HG03280 (cell line): ENCODE results near the gene CDC6.

Source experiments
- ATAC-seq: cut with Tn5 transposase; IDR thresholded peaks from one replicate; pipeline ENCODE4 v1.9.1; 2021; ENCODE audit warnings: mild to moderate bottlenecking, moderate library complexity; ENCODE audit not compliant: unreplicated experiment

CDC6 gene

GRCh38 chr17:40350689-40351358 is 63.1 kb downstream of the CDC6 start:
- no peak for ATAC-seq

GRCh38 chr17:40351359-40352236 is 63.9 kb downstream of the CDC6 start:
- ATAC-seq = no peak

- no peak for ATAC-seq
These were observed 64.6 kb downstream of the CDC6 start for GRCh38 chr17:40352237-40352778.

GRCh38 chr17:40352779-40353394 is 65.2 kb downstream of the CDC6 start:
- ATAC-seq = no peak
